Measurements from ENCODE around the gene STRN3.

DNA sequence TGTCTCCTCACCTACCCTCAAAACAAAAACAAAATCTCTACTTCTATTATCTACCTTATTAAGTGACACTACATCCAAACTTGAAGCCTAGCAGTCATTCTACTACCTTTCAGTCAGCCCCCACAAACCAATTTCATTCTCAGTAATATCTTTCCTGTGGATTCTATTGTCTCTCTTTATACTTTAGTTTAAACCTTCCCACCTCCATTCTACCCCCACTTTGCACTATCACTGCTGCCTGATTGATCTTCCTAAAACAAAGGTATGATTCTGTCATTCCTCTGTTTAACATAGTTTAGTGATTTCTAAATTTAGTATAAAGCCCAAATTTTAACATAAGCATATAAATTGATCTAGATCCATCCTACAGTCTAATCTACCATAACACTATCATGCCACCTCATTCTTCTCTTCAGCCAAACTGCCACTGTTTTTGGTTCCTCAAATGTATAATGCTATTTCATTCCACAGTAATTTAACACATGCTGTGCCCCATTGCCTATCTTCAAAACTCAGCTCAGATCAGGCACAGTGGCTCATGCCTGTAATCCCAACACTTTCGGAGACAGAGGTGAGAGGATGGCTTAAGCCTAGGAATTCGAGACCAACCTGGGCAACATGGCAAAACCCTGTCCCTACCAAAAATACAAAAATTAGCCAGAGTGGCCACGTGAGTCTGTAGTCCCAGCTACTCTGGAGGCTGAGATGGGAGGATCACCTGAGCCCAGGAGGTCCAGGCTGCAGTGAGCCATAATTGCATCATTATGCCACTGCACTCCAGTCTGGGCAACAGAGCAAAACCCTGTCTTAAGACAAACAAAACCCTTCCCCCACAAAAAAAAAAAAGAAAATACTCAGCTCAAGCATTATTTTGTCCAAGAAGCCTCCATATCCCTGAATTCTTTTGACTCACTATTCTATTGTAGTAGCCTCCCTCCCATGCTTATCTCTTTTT lies 3.1 kb upstream of the STRN3 start:
- TF ChIP-seq GATA1 (IDR thresholded peaks at IDR 0.05; ENCODE audit: low read depth, low read length), result no peak
- no peak for TF ChIP-seq POLR2A (IDR thresholded peaks at IDR 0.05; ENCODE audit: low read length)

Measured in erythroblast (primary cell).